Panc1 (cell line): Measurements from ENCODE around the gene CDH19.

Source experiments
- CTCF ChIP-seq: fragments of 450-650 bp; IDR thresholded peaks from 2 replicates; pipeline ENCODE4 v1.5.1; 2017; ENCODE audit warnings: mild to moderate bottlenecking
- POLR2AphosphoS5 ChIP-seq: IDR thresholded peaks from 2 replicates; pipeline ENCODE4 v1.6.1; 2012; ENCODE audit warnings: mild to moderate bottlenecking, low read depth, low read length, moderate library complexity

DNA sequence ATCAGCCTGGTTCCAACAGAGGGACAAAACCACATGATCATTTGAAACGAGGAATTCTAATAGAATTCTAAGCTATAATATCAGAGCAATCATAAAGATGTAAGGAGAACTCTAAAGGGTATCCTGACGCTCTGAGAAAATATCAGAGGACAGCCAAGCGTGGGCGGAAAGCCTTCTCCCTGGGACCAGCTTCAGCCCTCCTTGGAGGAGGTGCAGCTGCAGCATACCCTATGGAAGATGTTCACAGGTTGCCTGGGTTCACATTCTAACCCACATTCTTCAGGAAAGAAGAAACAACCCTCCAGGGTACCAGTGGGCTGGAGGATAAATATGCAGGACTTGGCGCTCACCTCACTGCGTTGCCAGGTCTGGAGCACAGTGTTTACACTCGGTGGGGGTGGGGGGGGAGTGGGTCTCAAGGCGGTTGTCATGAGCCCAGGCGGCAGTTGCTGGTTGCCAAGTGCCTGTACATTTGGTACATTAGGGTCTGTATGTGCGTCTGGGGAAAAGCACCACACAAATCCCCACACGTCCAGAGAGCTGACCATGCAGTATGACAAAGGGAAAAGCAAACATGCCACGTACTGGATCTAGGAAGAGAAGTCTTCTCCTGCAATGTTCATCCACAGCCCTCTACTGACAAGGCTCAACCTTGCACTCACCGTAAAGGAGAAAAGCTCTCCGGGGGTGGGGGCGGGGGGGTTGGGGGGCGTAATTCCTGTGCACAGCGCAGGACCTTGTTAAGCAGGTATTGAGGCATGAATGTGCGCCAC lies 80.5 kb downstream of the CDH19 start:
- TF ChIP-seq CTCF = no peak
- no peak for TF ChIP-seq POLR2AphosphoS5
